ENCODE results near the gene TUBG2. TPM values are rescaled to one million over a fixed set of nuclear protein-coding genes. Genes with fewer than 3 reads are reported as not detected.

TUBG2 gene
- polyA plus RNA-seq, 1 donor from 2014 or later, result 24.9 TPM

- H3K27me3 ChIP-seq (ENCODE audit: insufficient read depth, low read depth, low read length), result no peaks in the 10 kb centered on the region
These were observed 26.7 kb downstream of the TUBG2 start for GRCh38 chr17:42685831-42686230.

DNA sequence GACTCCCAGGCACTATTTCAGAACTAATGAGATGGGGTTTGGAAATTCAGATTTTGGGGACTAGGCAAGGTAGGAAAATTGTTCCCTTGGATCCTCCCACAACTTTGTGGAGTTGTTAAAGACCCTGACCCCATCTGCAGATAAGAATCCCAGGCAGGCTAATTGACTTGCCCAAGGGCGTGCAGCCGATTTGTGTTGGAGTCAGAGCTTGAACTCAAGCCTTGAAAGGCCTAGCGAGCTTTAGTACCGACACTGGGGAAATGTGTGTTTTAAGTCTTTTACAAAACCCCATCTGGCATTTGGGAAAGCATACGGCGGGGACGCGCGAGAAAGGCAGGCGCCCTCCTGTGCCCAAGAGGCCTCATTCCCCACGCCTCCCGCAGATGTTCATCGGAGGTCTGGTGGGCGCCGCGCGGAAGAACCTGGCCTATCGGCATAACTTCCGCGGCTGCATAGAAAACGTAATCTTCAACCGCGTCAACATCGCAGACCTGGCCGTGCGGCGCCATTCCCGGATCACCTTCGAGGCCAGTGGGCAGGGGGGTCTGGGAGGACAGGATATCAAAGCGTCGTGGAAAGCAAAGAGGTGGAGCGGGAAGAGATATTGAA is 27.5 kb downstream of the TUBG2 start:
- Histone ChIP-seq H3K4me2 (ENCODE audit: low read length) (no peak overlapping the region), H3K27me3 (ENCODE audit: insufficient read depth, low read depth, low read length) (no peaks in the 10 kb centered on the region), H3K36me3 (ENCODE audit: insufficient read depth, low read length) (no peaks in the 10 kb centered on the region)

More at GRCh38 chr17:42685831-42686230, 26.7 kb downstream of the TUBG2 start:
- H3K9me3 ChIP-seq (ENCODE audit: low read length), result no peaks in the 10 kb centered on the region
- peaks cover 4% of the 10 kb centered on the region for H3K79me2 ChIP-seq (replicated peaks; ENCODE audit: insufficient read depth, low read length)
- no peak for TF ChIP-seq TAF1 (IDR thresholded peaks at IDR 0.05; ENCODE audit: low read depth)
- TF ChIP-seq SMC3 (conservative IDR thresholded peaks at IDR 0.05; ENCODE audit: poor library complexity), result no peak
- TF ChIP-seq RAD21 (conservative IDR thresholded peaks at IDR 0.05), result no peak
- TF ChIP-seq REST (IDR thresholded peaks at IDR 0.05; ENCODE audit: borderline replicate concordance), result no peak
- TF ChIP-seq EZH2 (IDR thresholded peaks at IDR 0.05; ENCODE audit: borderline replicate concordance, insufficient read depth, low read length, poor library complexity, severe bottlenecking), result no peak
- no peak for TF ChIP-seq POLR2AphosphoS5 (IDR thresholded peaks at IDR 0.05)
- no peak for TF ChIP-seq EP300 (conservative IDR thresholded peaks at IDR 0.05; ENCODE audit: poor library complexity, severe bottlenecking)
- no peak for TF ChIP-seq MXI1 (conservative IDR thresholded peaks at IDR 0.05; ENCODE audit: poor library complexity, severe bottlenecking)
- TF ChIP-seq CTCF (IDR thresholded peaks at IDR 0.05; ENCODE audit: poor library complexity, severe bottlenecking), result no peak
- no peak overlapping the region for H3K27ac ChIP-seq (ENCODE audit: low read length)
- no peak overlapping the region for H3K4me2 ChIP-seq (ENCODE audit: low read length)
- no peaks in the 10 kb centered on the region for H4K20me1 ChIP-seq (ENCODE audit: insufficient read depth)
- H2AFZ ChIP-seq (ENCODE audit: low read depth, low read length), result no peak overlapping the region
- H3K36me3 ChIP-seq (ENCODE audit: insufficient read depth, low read length), result no peaks in the 10 kb centered on the region
- H3K9ac ChIP-seq (ENCODE audit: low read length), result no peak overlapping the region
- H3K9me2 ChIP-seq (ENCODE audit: insufficient read depth, low read length), result no peaks in the 10 kb centered on the region
- H3F3A ChIP-seq (ENCODE audit: insufficient read depth, low read length, poor library complexity, severe bottlenecking), result no peaks in the 10 kb centered on the region
- no peak overlapping the region for H3K4me3 ChIP-seq (ENCODE audit: low read length)

More for the DNA sequence above, 27.5 kb downstream of the TUBG2 start:
- Histone ChIP-seq H3K9me2 (ENCODE audit: insufficient read depth, low read length) (no peaks in the 10 kb centered on the region), H2AFZ (ENCODE audit: low read depth, low read length) (no peak overlapping the region), H3K27ac (ENCODE audit: low read length) (no peak overlapping the region), H3K79me2 (replicated peaks; ENCODE audit: insufficient read depth, low read length) (peaks cover 4% of the 10 kb centered on the region), H3F3A (ENCODE audit: insufficient read depth, low read length, poor library complexity, severe bottlenecking) (no peaks in the 10 kb centered on the region), H4K20me1 (ENCODE audit: insufficient read depth) (no peaks in the 10 kb centered on the region), H3K9me3 (ENCODE audit: low read length) (no peaks in the 10 kb centered on the region), H3K4me3 (ENCODE audit: low read length) (no peak overlapping the region), H3K9ac (ENCODE audit: low read length) (no peak overlapping the region)
- no peak for TF ChIP-seq MXI1 (conservative IDR thresholded peaks at IDR 0.05; ENCODE audit: poor library complexity, severe bottlenecking)
- no peak for TF ChIP-seq SMC3 (conservative IDR thresholded peaks at IDR 0.05; ENCODE audit: poor library complexity)
- TF ChIP-seq TAF1 (IDR thresholded peaks at IDR 0.05; ENCODE audit: low read depth), result no peak
- TF ChIP-seq POLR2AphosphoS5 (IDR thresholded peaks at IDR 0.05), result no peak
- no peak for TF ChIP-seq RAD21 (conservative IDR thresholded peaks at IDR 0.05)

All from neural cell (in vitro differentiated cells).